ENCODE measurements around the gene PRDM15.

PRDM15 gene

DNA sequence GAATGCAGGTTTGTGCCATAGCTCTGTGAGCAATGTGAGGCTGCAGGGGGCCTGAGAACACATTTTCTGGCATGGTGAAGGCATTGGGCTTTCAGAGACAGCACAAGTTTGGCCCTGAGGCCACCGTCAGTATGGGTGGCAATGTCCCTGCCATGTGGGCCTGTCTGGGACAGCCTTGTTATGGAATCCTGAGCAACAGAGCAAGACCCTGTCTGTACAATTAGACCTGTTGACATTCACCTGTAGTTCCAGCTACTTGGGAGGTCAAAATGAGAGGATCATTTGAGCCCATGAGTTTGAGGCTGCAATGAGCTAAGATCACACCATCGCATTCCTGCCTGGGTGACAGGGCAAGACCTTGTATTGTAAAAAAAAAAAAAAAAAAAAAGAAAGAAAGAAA lies 35.6 kb downstream of the PRDM15 start:
- peaks cover 6% of the 10 kb centered on the region for H3K9me3 ChIP-seq (ENCODE audit: control insufficient read depth, low read depth, low read length)
- peaks cover 3% of the 10 kb centered on the region for H3K36me3 ChIP-seq (ENCODE audit: control insufficient read depth, low read depth, low read length)
- H3K27ac ChIP-seq (ENCODE audit: low read length): no peak overlapping the region
- no peaks in the 10 kb centered on the region for H3K4me1 ChIP-seq (ENCODE audit: control insufficient read depth, low read depth, low read length)
- H3K27me3 ChIP-seq (ENCODE audit: control insufficient read depth, insufficient read depth, low read length): no peaks in the 10 kb centered on the region
- no peak overlapping the region for H3K9ac ChIP-seq (ENCODE audit: low read length)
- no peak overlapping the region for H3K4me3 ChIP-seq (ENCODE audit: low read length)

DNA sequence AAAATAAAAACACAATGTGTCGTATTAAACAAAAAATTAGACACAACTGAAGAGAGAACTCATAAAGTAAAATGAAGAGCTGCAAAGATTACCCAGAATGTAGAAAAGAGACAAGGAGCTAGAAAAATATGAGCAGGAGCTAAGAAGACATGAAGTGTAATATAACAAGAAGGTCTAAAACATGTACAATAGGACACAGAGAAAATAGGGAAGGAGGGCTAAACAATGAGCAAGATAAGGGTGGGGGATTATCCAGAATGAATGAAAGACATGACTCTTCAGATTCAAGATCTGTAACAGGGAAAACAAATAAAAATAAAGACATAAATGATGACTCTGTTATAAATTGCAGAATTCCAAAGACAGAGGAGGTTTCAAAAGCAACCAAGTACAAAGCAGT lies 38.3 kb downstream of the PRDM15 start:
- Histone ChIP-seq H3K4me3 (ENCODE audit: low read length) (no peak overlapping the region), H3K27ac (ENCODE audit: low read length) (no peak overlapping the region), H3K9me3 (ENCODE audit: control insufficient read depth, low read depth, low read length) (peaks cover 6% of the 10 kb centered on the region), H3K36me3 (ENCODE audit: control insufficient read depth, low read depth, low read length) (peaks cover 9% of the 10 kb centered on the region), H3K27me3 (ENCODE audit: control insufficient read depth, insufficient read depth, low read length) (no peaks in the 10 kb centered on the region), H3K9ac (ENCODE audit: low read length) (no peak overlapping the region), H3K4me1 (ENCODE audit: control insufficient read depth, low read depth, low read length) (peaks cover 6% of the 10 kb centered on the region)

DNA sequence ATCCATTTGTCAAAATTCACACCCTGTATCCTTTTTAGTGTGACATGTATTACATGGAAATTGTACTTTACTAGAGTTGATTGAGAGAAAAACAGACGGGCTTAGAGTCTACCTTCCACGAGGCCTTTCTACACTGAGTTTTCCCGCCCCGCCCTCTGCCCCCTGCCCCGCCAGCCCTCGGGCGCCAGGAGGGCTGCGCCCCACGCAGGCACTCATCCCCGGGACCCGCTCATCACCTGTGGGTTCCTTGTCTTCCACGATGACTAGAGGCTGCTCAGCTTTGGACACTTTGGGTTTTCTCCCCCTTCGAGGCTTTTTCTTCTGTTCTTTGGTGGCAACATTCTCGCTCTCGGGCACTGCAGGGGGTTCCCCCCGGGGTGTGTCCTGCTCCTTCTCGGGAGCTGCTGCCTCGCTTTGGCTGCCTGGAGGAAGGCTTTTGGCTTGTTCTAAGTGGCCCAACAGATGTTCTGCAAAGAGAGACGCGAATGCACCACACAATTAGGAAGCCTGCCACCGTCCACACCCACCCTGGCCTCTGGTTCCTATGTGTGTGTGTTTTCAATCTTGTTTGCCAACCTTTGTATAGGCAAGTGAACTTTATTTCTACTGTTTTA lies 39.6 kb downstream of the PRDM15 start:
- Histone ChIP-seq H3K9me3 (ENCODE audit: control insufficient read depth, low read depth, low read length) (peaks cover 6% of the 10 kb centered on the region), H3K9ac (ENCODE audit: low read length) (no peak overlapping the region), H3K36me3 (ENCODE audit: control insufficient read depth, low read depth, low read length) (peaks cover 9% of the 10 kb centered on the region), H3K4me1 (ENCODE audit: control insufficient read depth, low read depth, low read length) (peaks cover 7% of the 10 kb centered on the region), H3K4me3 (ENCODE audit: low read length) (no peak overlapping the region), H3K27ac (ENCODE audit: low read length) (no peak overlapping the region), H3K27me3 (ENCODE audit: control insufficient read depth, insufficient read depth, low read length) (no peaks in the 10 kb centered on the region)

DNA sequence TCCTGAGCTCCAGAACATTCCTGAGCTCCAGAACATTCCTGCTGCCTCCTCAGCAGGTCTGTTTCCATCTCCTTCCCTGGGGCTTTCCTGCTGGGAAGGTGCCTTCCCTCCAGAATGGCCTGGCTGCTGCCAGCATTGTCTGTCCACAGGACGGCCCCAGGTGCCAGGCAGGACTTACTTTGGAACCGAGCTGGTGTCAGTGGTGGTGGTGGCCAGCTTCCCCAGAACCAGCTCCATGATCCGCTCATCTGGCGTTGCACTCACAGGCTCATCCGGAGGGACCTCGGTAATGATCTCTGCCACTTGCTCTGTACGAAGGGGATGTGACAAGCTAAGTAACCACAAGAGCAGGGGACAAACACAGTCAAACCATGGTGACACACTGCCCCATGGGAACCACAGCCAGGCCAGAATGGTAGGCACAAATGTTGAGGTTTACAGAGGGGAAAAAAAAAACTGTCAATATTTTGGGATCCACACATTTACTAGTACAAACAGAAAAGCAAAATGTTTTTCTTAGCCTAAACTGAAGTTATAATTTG lies 41.3 kb downstream of the PRDM15 start:
- Histone ChIP-seq H3K9ac (ENCODE audit: low read length) (no peak overlapping the region), H3K4me1 (ENCODE audit: control insufficient read depth, low read depth, low read length) (peaks cover 7% of the 10 kb centered on the region), H3K4me3 (ENCODE audit: low read length) (no peak overlapping the region), H3K9me3 (ENCODE audit: control insufficient read depth, low read depth, low read length) (peaks cover 6% of the 10 kb centered on the region), H3K36me3 (ENCODE audit: control insufficient read depth, low read depth, low read length) (peaks cover 9% of the 10 kb centered on the region), H3K27me3 (ENCODE audit: control insufficient read depth, insufficient read depth, low read length) (no peaks in the 10 kb centered on the region), H3K27ac (ENCODE audit: low read length) (no peak overlapping the region)

DNA sequence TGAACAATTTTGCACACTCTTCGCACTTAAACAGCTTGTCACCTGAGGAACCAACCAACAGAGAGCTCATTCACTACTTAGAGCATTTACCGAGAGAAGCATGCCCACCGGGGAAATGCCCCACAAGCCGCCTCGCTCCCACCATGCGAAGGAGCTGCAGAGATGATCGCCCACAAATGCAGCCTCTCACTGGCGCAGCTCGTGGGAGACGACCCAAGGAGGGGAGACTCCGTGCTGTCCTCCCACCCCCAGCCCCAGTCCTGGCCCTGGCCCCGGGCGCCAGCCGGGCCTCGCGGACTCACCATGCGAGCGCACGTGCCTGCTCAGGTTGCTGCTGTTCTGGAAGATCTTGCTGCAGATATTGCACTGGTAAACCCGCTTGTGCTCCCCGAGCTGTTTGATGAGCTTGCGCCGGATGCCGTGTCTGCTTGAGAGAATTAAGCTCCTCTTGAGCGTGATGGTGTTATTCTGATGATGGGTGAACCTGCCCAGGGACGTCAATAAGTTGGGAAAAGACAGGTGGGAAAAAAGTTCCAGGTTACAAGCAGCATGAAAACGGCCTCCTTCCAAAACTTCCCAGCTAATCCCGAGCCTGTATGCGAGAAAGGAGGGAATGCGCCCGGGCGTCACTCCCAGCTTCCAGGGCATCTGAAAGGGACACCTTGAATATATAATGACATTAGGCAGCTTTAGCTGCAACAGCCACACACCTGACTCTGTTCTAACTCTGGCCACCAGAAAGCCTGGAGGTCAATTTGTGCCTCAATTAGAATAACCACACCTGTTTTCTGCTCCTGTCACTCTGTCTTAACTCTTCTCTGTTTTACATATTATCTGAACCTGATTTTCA lies 42.8 kb downstream of the PRDM15 start:
- Histone ChIP-seq H3K4me1 (ENCODE audit: control insufficient read depth, low read depth, low read length) (peaks cover 7% of the 10 kb centered on the region), H3K4me3 (ENCODE audit: low read length) (no peak overlapping the region), H3K9ac (ENCODE audit: low read length) (no peak overlapping the region)

DNA sequence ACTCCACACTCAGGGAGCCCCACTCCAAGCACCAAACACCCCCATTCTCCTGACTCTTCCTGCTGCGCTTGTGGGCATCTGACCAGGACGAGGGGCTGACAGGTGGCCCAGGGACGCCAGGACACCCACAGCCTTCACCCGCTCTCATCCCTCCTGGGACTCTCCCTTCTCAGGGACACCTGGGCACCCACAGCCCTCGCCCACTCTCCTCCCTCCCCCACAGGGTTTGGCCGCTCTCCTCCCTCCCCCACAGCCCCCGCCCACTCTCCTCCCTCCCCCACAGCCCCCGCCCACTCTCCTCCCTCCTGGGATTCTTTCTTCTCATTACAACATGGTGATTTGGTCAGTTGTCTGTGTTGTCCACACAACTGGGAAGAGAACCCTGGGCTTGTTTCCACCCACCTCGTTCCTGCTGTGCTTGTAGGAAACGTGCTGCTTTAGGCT lies 43.4 kb downstream of the PRDM15 start:
- Histone ChIP-seq H3K4me1 (ENCODE audit: control insufficient read depth, low read depth, low read length) (peaks cover 7% of the 10 kb centered on the region), H3K9me3 (ENCODE audit: control insufficient read depth, low read depth, low read length) (no peaks in the 10 kb centered on the region), H3K36me3 (ENCODE audit: control insufficient read depth, low read depth, low read length) (peaks cover 9% of the 10 kb centered on the region), H3K27me3 (ENCODE audit: control insufficient read depth, insufficient read depth, low read length) (no peaks in the 10 kb centered on the region), H3K9ac (ENCODE audit: low read length) (no peak overlapping the region), H3K27ac (ENCODE audit: low read length) (no peak overlapping the region), H3K4me3 (ENCODE audit: low read length) (no peak overlapping the region)

More for the DNA sequence above, 42.8 kb downstream of the PRDM15 start:
- H3K27ac ChIP-seq (ENCODE audit: low read length): no peak overlapping the region
- H3K36me3 ChIP-seq (ENCODE audit: control insufficient read depth, low read depth, low read length): peaks cover 9% of the 10 kb centered on the region
- no peaks in the 10 kb centered on the region for H3K27me3 ChIP-seq (ENCODE audit: control insufficient read depth, insufficient read depth, low read length)
- peaks cover 6% of the 10 kb centered on the region for H3K9me3 ChIP-seq (ENCODE audit: control insufficient read depth, low read depth, low read length)

DNA sequence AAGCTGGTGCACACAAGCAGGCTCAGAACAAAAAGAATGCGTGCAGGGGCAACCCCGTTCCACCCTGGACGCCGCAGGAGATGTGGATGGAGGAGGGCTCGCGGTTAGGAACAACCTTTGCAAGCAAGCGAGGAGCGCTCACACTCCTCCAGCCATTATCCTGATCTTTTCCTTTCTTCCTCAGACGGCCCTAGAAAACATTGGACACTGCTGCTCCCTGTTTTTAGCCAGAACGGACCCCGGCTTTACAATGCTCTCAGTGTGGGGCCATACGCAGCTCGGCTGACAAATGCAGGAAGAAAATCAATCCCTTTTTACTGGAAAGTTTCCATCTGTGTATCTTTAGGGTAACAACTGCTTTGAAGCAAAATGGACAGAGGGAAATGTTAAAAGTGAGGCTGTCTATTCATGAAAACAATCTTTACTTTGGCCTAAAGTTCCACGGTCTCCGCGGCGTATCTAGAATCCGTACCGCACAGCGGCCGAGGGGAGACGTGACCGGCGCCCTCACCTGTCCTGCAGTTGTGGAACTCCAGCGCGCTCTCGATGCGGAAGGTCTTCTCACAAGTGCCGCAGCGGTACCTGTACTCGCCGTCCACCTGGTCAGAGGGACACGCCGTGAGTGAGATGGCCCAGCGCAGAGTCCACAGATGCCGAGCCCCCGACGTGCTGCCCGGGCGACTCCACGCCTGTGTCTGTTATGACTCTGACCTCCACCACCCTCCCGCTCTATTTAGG lies 44.0 kb downstream of the PRDM15 start:
- no peak overlapping the region for H3K27ac ChIP-seq (ENCODE audit: low read length)
- peaks cover 7% of the 10 kb centered on the region for H3K4me1 ChIP-seq (ENCODE audit: control insufficient read depth, low read depth, low read length)

DNA sequence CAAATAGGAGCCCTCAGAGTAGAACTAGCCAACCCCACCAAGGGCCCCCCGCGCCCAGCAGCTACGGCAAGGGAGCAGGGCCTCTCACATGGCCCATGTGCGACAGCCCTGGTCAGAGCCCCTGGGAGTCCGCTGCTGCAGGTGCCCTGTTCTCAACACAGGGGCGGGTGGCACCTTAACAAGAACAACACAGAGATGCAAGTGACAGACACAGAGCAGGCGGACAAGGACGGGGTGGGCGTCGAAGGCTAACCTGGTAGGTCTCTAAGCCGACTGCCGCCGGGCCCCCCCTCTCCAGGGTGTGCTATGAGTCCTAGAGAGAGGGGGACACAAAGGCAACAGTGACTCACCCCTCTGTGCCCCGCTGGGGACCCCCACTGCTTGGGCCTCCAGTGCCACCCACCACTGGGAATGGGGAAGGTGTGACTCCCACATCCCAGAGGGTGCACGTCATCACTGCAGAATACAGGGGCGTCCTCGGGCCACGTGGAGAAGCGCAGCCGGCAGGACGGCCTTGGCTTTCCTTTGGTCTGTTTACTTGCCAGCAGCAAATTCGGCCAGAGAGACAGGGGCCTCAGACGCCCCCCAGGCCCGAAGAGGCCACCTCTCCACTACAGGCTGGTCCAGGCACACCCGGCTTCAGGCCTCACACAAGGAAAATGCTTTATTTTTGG lies 44.8 kb downstream of the PRDM15 start:
- peaks cover 9% of the 10 kb centered on the region for H3K36me3 ChIP-seq (ENCODE audit: control insufficient read depth, low read depth, low read length)
- no peaks in the 10 kb centered on the region for H3K9me3 ChIP-seq (ENCODE audit: control insufficient read depth, low read depth, low read length)
- H3K4me1 ChIP-seq (ENCODE audit: control insufficient read depth, low read depth, low read length): peaks cover 7% of the 10 kb centered on the region
- H3K27ac ChIP-seq (ENCODE audit: low read length): no peak overlapping the region
- no peak overlapping the region for H3K9ac ChIP-seq (ENCODE audit: low read length)
- no peak overlapping the region for H3K4me3 ChIP-seq (ENCODE audit: low read length)
- H3K27me3 ChIP-seq (ENCODE audit: control insufficient read depth, insufficient read depth, low read length): no peaks in the 10 kb centered on the region

More for the DNA sequence above, 44.0 kb downstream of the PRDM15 start:
- Histone ChIP-seq H3K36me3 (ENCODE audit: control insufficient read depth, low read depth, low read length) (peaks cover 9% of the 10 kb centered on the region), H3K4me3 (ENCODE audit: low read length) (no peak overlapping the region), H3K27me3 (ENCODE audit: control insufficient read depth, insufficient read depth, low read length) (no peaks in the 10 kb centered on the region), H3K9me3 (ENCODE audit: control insufficient read depth, low read depth, low read length) (no peaks in the 10 kb centered on the region), H3K9ac (ENCODE audit: low read length) (no peak overlapping the region)

DNA sequence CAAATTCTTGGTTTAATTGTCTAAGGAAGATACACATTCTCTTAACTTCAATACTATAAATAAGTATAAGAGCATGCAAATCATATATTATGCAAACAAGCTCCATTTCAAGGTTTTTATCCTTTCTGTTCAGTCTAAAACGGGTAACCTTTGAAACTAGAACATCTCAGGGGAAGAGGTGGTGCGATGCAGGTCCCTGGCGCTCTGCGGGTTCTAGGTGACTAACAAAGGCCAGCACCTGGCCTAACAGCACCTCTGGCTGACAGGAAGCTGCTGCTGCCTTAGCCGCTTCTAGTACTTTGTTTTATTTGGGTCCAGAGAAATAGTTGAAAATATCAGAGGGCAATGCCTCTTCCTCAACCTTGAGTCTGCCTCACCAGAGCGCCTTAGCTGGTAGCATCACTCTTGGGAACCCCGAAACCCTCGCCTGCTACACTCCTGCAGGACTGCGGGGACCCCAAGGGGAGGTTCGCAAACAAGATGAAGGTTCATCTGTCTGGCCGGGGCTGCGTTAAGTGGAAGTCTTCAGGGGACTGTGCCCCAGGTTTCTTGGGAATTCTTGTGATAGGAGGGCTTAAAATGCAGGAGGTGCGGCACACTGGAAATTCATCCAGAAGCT lies 45.5 kb downstream of the PRDM15 start:
- no peaks in the 10 kb centered on the region for H3K9me3 ChIP-seq (ENCODE audit: control insufficient read depth, low read depth, low read length)
- H3K4me3 ChIP-seq (ENCODE audit: low read length): no peak overlapping the region
- H3K4me1 ChIP-seq (ENCODE audit: control insufficient read depth, low read depth, low read length): peaks cover 7% of the 10 kb centered on the region
- H3K36me3 ChIP-seq (ENCODE audit: control insufficient read depth, low read depth, low read length): peaks cover 6% of the 10 kb centered on the region
- H3K27ac ChIP-seq (ENCODE audit: low read length): no peak overlapping the region
- H3K27me3 ChIP-seq (ENCODE audit: control insufficient read depth, insufficient read depth, low read length): no peaks in the 10 kb centered on the region
- no peak overlapping the region for H3K9ac ChIP-seq (ENCODE audit: low read length)

DNA sequence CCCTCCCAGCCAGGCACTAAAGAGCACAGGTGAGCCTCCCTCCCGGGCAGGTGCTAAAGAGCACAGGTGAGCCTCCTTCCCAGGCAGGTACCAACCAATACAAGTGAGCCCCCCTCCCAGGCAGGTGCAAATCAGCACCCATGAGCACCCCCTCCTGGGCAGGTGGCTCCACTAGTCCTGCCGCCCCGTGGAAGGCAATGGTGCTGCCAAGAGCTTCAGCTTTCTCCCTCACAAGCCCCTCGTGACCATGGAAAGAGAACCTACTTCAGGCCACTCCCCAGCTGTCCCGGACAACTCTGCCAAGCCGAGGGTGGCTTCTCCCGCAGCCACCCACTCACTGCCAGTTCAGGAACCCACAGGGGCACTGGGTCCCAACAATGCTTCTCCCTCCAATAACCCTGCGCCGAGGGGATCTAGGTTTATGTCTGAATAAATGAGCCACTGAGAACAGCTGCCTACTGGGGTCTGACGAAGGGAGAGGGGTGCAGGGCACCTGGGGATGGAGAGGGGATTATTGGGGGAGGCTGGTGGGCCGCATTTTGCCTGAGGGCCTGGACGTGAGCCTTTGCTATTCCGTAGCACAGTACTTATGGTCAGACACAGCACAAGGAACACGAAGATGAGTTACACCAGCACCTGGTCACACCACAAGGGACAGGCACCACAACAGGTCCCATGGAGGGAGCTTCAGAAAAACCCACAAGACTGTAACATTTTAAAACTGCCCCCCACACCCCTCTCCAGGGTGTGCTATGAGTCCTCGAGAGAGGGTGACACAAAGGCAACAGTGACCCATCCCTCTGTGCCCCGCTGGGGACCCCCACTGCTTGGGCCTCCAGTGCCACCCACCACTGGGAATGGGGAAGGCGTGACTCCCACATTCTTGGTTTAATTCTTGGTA lies 46.3 kb downstream of the PRDM15 start:
- H3K4me3 ChIP-seq (ENCODE audit: low read length): no peak overlapping the region
- no peaks in the 10 kb centered on the region for H3K27me3 ChIP-seq (ENCODE audit: control insufficient read depth, insufficient read depth, low read length)
- H3K36me3 ChIP-seq (ENCODE audit: control insufficient read depth, low read depth, low read length): peaks cover 3% of the 10 kb centered on the region
- H3K27ac ChIP-seq (ENCODE audit: low read length): no peak overlapping the region
- H3K9me3 ChIP-seq (ENCODE audit: control insufficient read depth, low read depth, low read length): no peaks in the 10 kb centered on the region
- peaks cover 7% of the 10 kb centered on the region for H3K4me1 ChIP-seq (ENCODE audit: control insufficient read depth, low read depth, low read length)
- H3K9ac ChIP-seq (ENCODE audit: low read length): no peak overlapping the region
